Right lobe of liver (tissue), 6 donors: Measurements from ENCODE around the gene ANKRD11. TPM values are rescaled to one million over a fixed set of nuclear protein-coding genes. Genes with fewer than 3 reads are reported as not detected.
"Not testable (repeated sequence)": the region's sequence is repeated elsewhere in the genome, so short reads cannot be mapped to it uniquely, and the experiment has no call there.

ENCODE experiments used
- ATAC-seq, 4 donors: fragments of 200-7000 bp; cut with Tn5 transposase; one replicate each; pipeline ENCODE4 v1.9.1; 2020; ENCODE audit warnings: mild to moderate bottlenecking in 4 of 4, moderate library complexity in 4 of 4
- DNase-seq, 3 donors: peaks; one replicate each; pipeline ENCODE4 v3.0.0-alpha.2; 2020
- H3K27ac ChIP-seq, 3 donors: fragments of 200-600 bp; one replicate each; pipeline ENCODE4 v1.8.0; 2022
- H3K27me3 ChIP-seq, 2 donors: fragments of 200-600 bp; one replicate each; pipeline ENCODE4 v1.8.0; 2022
- H3K36me3 ChIP-seq, 4 donors: fragments of 200-600 bp; sonication (generic) in 1 of 4; one replicate each; pipeline versions ENCODE4 v1.5.1 to v1.8.0; 2017 to 2022; ENCODE audit warnings: control low read depth in 1 of 4
- H3K4me1 ChIP-seq, 4 donors: fragments of 200-600 bp; sonication (generic) in 1 of 4; one replicate each; pipeline versions ENCODE4 v1.5.1 to v1.8.0; 2017 to 2022; ENCODE audit warnings: control low read depth in 1 of 4
- H3K4me3 ChIP-seq, 3 donors: fragments of 200-600 bp; one replicate each; pipeline ENCODE4 v1.8.0; 2022
- H3K9me3 ChIP-seq, 4 donors: fragments of 200-600 bp; sonication (generic) in 1 of 4; one replicate each; pipeline versions ENCODE4 v1.5.1 to v1.8.0; 2017 to 2022; ENCODE audit warnings: control low read depth in 1 of 4
- POLR2A ChIP-seq: fragments of 450-650 bp; IDR thresholded peaks from one replicate; pipeline ENCODE4 v1.6.1; 2017; ENCODE audit warnings: antibody characterized with exemption, mild to moderate bottlenecking
- WGBS: methylation state at CpG from one replicate; pipeline ENCODE4 v1.1.6; 2018; ENCODE audit warnings: low coverage, low lambda C conversion rate; ENCODE audit not compliant: insufficient coverage; ENCODE audit errors: missing lambda C conversion rate; 5-methylcytosine and 5-hydroxymethylcytosine counted together
- intact Hi-C, 2 donors: fragments of 100-400 bp; cut with DNase I; formaldehyde crosslinking; loops; one replicate each; pipeline versions ENCODE4 v1.11.2 to v1.14.1; 2022
- total RNA-seq, 6 experiments: library from RNA; depleted of rRNA in 2 of 6; stranded (reverse); fragments of >200 nt in 2 of 6; fragmentation: NEBNext Ultra II Directional in 3 of 6; extraction: Animal tissue kit (Norgen Biotek cat#: 25700) in 3 of 6; gene quantifications; one replicate each; pipeline versions ENCODE4 v1.1.0 to v1.2.4, GENCODE V29; 2016 to 2023
- TF ChIP-seq, protein P1 (sequence below), 4 donors: fragments of 200-600 bp in 3 of 4; fragments of 450-650 bp in 1 of 4; IDR thresholded peaks; one replicate each; pipeline versions ENCODE4 v1.5.1 to v1.8.0; 2016 to 2022; ENCODE audit warnings: antibody characterized with exemption in 4 of 4, mild to moderate bottlenecking in 2 of 4
- donor health status: DM: no; HTN: yes; CAD: no.
- donor health status: DM: no; HTN: no; CAD: no.
- donor health status: DM: no; HTN: no; CAD: no.
- donor health status: DM: no; HTN: yes; CAD: no.
- donor health status: DM: no; HTN: yes; CAD: no.

The ANKRD11 gene
- total RNA-seq, 6 experiments from 2014 or later = 26.2 to 65.8 (median 41.6) TPM

GRCh38 chr16:89311636-89312035 is 178.7 kb downstream of the ANKRD11 start:
- H3K27me3 ChIP-seq = no peaks in the 10 kb centered on the region
- DNase-seq (no peak), ATAC-seq (no peak)
- no peaks in the 10 kb centered on the region for H3K9me3 ChIP-seq
- no peak overlapping the region for H3K27ac ChIP-seq
- no peak for TF ChIP-seq POLR2A
- TF ChIP-seq, protein P1, sequence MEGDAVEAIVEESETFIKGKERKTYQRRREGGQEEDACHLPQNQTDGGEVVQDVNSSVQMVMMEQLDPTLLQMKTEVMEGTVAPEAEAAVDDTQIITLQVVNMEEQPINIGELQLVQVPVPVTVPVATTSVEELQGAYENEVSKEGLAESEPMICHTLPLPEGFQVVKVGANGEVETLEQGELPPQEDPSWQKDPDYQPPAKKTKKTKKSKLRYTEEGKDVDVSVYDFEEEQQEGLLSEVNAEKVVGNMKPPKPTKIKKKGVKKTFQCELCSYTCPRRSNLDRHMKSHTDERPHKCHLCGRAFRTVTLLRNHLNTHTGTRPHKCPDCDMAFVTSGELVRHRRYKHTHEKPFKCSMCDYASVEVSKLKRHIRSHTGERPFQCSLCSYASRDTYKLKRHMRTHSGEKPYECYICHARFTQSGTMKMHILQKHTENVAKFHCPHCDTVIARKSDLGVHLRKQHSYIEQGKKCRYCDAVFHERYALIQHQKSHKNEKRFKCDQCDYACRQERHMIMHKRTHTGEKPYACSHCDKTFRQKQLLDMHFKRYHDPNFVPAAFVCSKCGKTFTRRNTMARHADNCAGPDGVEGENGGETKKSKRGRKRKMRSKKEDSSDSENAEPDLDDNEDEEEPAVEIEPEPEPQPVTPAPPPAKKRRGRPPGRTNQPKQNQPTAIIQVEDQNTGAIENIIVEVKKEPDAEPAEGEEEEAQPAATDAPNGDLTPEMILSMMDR (IDR thresholded peaks at IDR 0.05) = no peak
- WGBS = 86% methylated on average over 6 of the region's 6 CpGs
- H3K4me1 ChIP-seq = no peaks in the 10 kb centered on the region
- H3K4me3 ChIP-seq = no peak overlapping the region
- intact Hi-C loops = no loop called here
- peaks cover 0 to 12% (median 0%) of the 10 kb centered on the region in 4 donors for H3K36me3 ChIP-seq

GRCh38 chr16:89309438-89310122 is 180.8 kb downstream of the ANKRD11 start:
- H3K4me3 ChIP-seq = no peak overlapping the region
- DNase-seq (no peak), ATAC-seq (no peak)
- no peaks in the 10 kb centered on the region for H3K4me1 ChIP-seq
- H3K36me3 ChIP-seq = peaks cover 0 to 16% (median 0%) of the 10 kb centered on the region in 4 donors
- TF ChIP-seq, protein P1 (IDR thresholded peaks at IDR 0.05) = no peak
- TF ChIP-seq POLR2A = no peak
- no peak overlapping the region for H3K27ac ChIP-seq
- no peaks in the 10 kb centered on the region for H3K27me3 ChIP-seq
- WGBS = 78% methylated on average over 9 of the region's 16 CpGs
- intact Hi-C loops = no loop called here
- no peaks in the 10 kb centered on the region for H3K9me3 ChIP-seq

DNA sequence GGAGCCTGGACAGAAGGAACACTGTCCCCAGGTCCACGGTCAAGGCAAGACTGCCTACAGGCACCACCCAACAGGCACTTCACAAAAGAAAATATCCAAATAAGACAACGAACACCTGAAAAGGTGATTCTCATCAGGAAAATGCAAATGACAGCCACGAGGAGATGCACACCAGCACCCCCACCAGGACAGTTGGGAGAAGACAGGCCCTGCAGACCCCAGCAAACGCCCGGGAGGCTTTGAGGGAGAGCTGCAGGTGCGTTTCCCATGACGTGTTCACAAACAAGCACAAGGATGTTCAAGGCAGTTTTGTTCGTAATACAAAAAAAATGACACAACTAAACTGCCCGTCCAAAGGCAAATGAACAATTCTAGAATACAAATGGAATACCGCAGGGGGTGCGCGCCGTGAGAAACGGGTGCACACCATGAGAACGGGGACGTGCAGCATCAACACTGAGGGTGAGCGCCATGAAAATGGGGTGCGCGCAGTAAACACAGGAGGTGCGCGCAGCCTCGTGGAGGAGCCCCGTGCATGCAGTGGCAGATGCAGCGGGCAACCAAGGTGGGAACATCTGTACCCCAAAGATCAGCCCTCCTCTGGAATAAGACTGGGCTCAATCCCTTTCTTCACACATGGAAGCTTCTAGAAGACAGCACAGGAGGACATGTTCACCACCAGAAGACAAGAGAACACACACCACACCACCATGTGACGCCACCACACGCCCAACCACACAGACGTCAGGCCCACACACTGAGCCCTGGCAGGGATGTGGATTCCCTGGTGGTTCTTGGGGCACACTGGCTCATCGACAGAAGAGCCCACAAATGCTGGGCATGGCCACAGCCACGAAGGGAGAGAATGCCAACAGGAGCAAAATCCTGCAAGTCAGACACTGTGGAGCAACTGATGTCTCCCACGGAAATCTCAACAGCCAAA is 181.7 kb downstream of the ANKRD11 start:
- TF ChIP-seq, protein P1 (IDR thresholded peaks at IDR 0.05) = peak; percentile 14 to 37 (median 36)
- no peak for TF ChIP-seq POLR2A
- intact Hi-C loops = no loop called here
- ATAC-seq (no peak), DNase-seq (peak in 1 of 3 donors; percentile 48)
- no peaks in the 10 kb centered on the region for H3K27me3 ChIP-seq
- H3K4me1 ChIP-seq = no peaks in the 10 kb centered on the region
- 78% methylated on average over 17 of the region's 30 CpGs for WGBS
- H3K9me3 ChIP-seq = no peaks in the 10 kb centered on the region
- H3K36me3 ChIP-seq = peaks cover 0 to 18% (median 0%) of the 10 kb centered on the region in 4 donors
- no peak overlapping the region for H3K4me3 ChIP-seq
- H3K27ac ChIP-seq = no peak overlapping the region

DNA sequence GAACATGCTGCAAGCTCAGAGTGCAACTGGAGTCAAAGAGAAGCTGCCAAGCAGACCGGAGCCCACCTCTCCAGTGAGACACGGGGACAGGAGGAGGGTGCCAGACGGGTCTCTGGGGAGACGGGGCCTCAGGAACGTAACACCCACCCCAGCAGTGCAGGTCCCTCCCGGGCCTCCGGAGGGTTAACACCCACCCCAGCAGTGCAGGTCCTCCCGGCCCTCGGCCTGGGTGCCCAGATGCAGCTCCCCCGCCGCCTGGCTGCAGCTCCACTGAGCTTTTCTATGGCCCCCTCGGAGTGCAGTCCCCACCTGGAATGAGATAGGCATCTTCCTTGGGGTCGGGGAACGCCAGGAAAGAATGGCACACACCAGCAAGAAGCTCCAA is 182.9 kb downstream of the ANKRD11 start:
- intact Hi-C loops = no loop called here
- ATAC-seq (no peak), DNase-seq (peak in 1 of 3 donors; percentile 49)
- Histone ChIP-seq H3K4me3 (no peak overlapping the region), H3K9me3 (no peaks in the 10 kb centered on the region), H3K27me3 (no peaks in the 10 kb centered on the region), H3K27ac (no peak overlapping the region), H3K4me1 (no peaks in the 10 kb centered on the region), H3K36me3 (peaks cover 0 to 16% (median 0%) of the 10 kb centered on the region in 4 donors)
- no peak for TF ChIP-seq POLR2A
- TF ChIP-seq, protein P1 (IDR thresholded peaks at IDR 0.05) = no peak
- WGBS = no CpG with 5 or more reads among the region's 14 CpGs

GRCh38 chr16:89306457-89307420 is 183.6 kb downstream of the ANKRD11 start:
- intact Hi-C loops, H3K27ac ChIP-seq, H3K27me3 ChIP-seq, ATAC-seq, H3K4me3 ChIP-seq, H3K4me1 ChIP-seq, H3K9me3 ChIP-seq: not testable (repeated sequence)
- H3K36me3 ChIP-seq = peaks cover 0 to 12% (median 0%) of the 10 kb centered on the region in 4 donors
- WGBS = 93% methylated on average over 27 of the region's 69 CpGs
- peak in 1 of 3 donors; percentile 45 for DNase-seq
